ENCODE measurements around the gene TMEM106C. TPM values are rescaled to one million over a fixed set of nuclear protein-coding genes. Genes with fewer than 3 reads are reported as not detected.

Gene TMEM106C
- total and polyA plus RNA-seq, 9 of the 15 experiments (the other 6 are each of a cell fraction or from before 2014, with no cell fraction given), result 37.6 to 183 (median 57.2) TPM

GRCh38 chr12:47989666-47990065, 26.3 kb downstream of the TMEM106C start:
- POLR2A ChIA-PET, result interaction anchor here (0.6 to 1.4 kb wide), 4 partner anchors 9 to 167 kb away, joined by 3 read pairs; partner anchors contain the start of gene TMEM106C

More at GRCh38 chr12:47989666-47990065, 26.3 kb downstream of the TMEM106C start:
- Histone ChIP-seq H3K4me2 (ENCODE audit: insufficient read depth, low read length) (no peak overlapping the region), H3K79me2 (ENCODE audit: control insufficient read depth, insufficient read depth, low read length) (no peaks in the 10 kb centered on the region), H3K27me3 (ENCODE audit: control insufficient read depth in 2 of 2, insufficient read depth in 2 of 2, low read length in 2 of 2) (peaks cover 50 to 96% of the 10 kb centered on the region in 2 experiments), H3K36me3 (ENCODE audit: control insufficient read depth, insufficient read depth, low read length) (no peaks in the 10 kb centered on the region), H3K27ac (ENCODE audit: extremely low read depth, low read depth, low read length) (no peak overlapping the region), H2AFZ (ENCODE audit: low read depth, low read length) (no peak overlapping the region), H3K9ac (ENCODE audit: insufficient read depth in 1 of 2, low read depth in 2 of 2, low read length in 2 of 2) (peak overlapping the region in 1 of 2 experiments; percentile 35; a peak in 2 of 4 replicates), H3K4me3 (no peak overlapping the region), H4K20me1 (replicated peaks; ENCODE audit: control insufficient read depth, insufficient read depth, low read length) (peaks cover 6% of the 10 kb centered on the region; the same call in 1 of the 2 replicates), H3K9me1 (ENCODE audit: control insufficient read depth, insufficient read depth, low read length) (no peaks in the 10 kb centered on the region), H3K4me1 (replicated peaks in 1 of 2; ENCODE audit: control insufficient read depth in 2 of 2, insufficient read depth in 2 of 2, low read length in 2 of 2) (no peaks in the 10 kb centered on the region; a peak in 1 of 5 replicates), H3K9me3 (replicated peaks; ENCODE audit: control insufficient read depth, insufficient read depth, low read depth, low read length) (no peaks in the 10 kb centered on the region)
- intact Hi-C loops (cut with micrococcal nuclease) (loop anchor here (10.0 kb wide), 1 partner anchor 175 kb away; no protein-coding TSS in a partner anchor), in situ Hi-C loops (cut with MboI) (no loop called here)
- 4% methylated on average over 12 of the region's 12 CpGs for WGBS (ENCODE audit: insufficient coverage, low coverage, missing lambda C conversion rate)
- no peak for FAIRE-seq
- DNase-seq (ENCODE audit: extremely low read depth in 1 of 4, low spot score in 3 of 4), result no peak
- BruUV-seq (replicated peaks), result no TSS peak
- CTCF ChIA-PET (ENCODE audit: low intra/inter-chr PET ratio), result no interaction called here
- no peak for ATAC-seq
- no peak for TF ChIP-seq ILF3 (IDR thresholded peaks at IDR 0.05; ENCODE audit: borderline replicate concordance)
- no peak for TF ChIP-seq RFX1 (IDR thresholded peaks at IDR 0.05)
- TF ChIP-seq COPS2 (conservative IDR thresholded peaks at IDR 0.05), result no peak
- no peak for TF ChIP-seq DLX4 (CRISPR knock-in tag; IDR thresholded peaks at IDR 0.05)
- TF ChIP-seq TAF9B (IDR thresholded peaks at IDR 0.05; ENCODE audit: partially characterized antibody), result no peak
- TF ChIP-seq NCOA6 (IDR thresholded peaks at IDR 0.05), result no peak
- TF ChIP-seq BRD9 (IDR thresholded peaks at IDR 0.05; ENCODE audit: low read depth, partially characterized antibody), result no peak
- no peak for TF ChIP-seq CREBBP (IDR thresholded peaks at IDR 0.05; ENCODE audit: low read depth, low read length)
- no peak for TF ChIP-seq FOXP1 (CRISPR knock-in tag; IDR thresholded peaks at IDR 0.05)
- TF ChIP-seq TSC22D4 (tag; IDR thresholded peaks at IDR 0.05), result no peak
- TF ChIP-seq NFYB (IDR thresholded peaks at IDR 0.05; ENCODE audit: extremely low read depth, insufficient read length), result no peak
- no peak for TF ChIP-seq NR3C1 (CRISPR knock-in tag; IDR thresholded peaks at IDR 0.05)
- TF ChIP-seq IRF9 (tag; IDR thresholded peaks at IDR 0.05), result no peak
- no peak for TF ChIP-seq MLX (CRISPR knock-in tag; conservative IDR thresholded peaks at IDR 0.05)
- TF ChIP-seq IFI16 (CRISPR knock-in tag; IDR thresholded peaks at IDR 0.05), result no peak
- no peak for TF ChIP-seq MTA2 (IDR thresholded peaks at IDR 0.05; ENCODE audit: low read depth)
- TF ChIP-seq EHMT2 (IDR thresholded peaks at IDR 0.05), result no peak
